Trophoblast cell (in vitro differentiated cells and primary cell): ENCODE data around the gene LDAH.
A peak's percentile ranks its signal among the peaks of the same experiment; 100 is the strongest.

Experiments
- DNase-seq, 2 donors: peaks; one replicate each; pipeline ENCODE4 v3.0.0-alpha.2; 2016
- H2AFZ ChIP-seq: 2 replicates; pipeline ENCODE4 v1.6.1; 2013; ENCODE audit warnings: low read length, moderate library complexity, mild to moderate bottlenecking; ENCODE audit not compliant: insufficient read depth, poor library complexity
- H2AK5ac ChIP-seq: 2 replicates; pipeline ENCODE4 v1.6.1; 2013; ENCODE audit warnings: mild to moderate bottlenecking, low read length
- H2BK120ac ChIP-seq: 2 replicates; pipeline ENCODE4 v1.6.1; 2013; ENCODE audit warnings: low read length, mild to moderate bottlenecking, moderate library complexity; ENCODE audit not compliant: insufficient read depth, poor library complexity
- H2BK12ac ChIP-seq: 2 replicates; pipeline ENCODE4 v1.6.1; 2013; ENCODE audit warnings: mild to moderate bottlenecking, low read length, moderate library complexity
- H2BK5ac ChIP-seq: 2 replicates; pipeline ENCODE4 v1.6.1; 2013; ENCODE audit warnings: low read length, low read depth, moderate library complexity, mild to moderate bottlenecking; ENCODE audit not compliant: poor library complexity
- H3K14ac ChIP-seq: 2 replicates; pipeline ENCODE4 v1.6.1; 2013; ENCODE audit warnings: mild to moderate bottlenecking, low read length
- H3K18ac ChIP-seq: 2 replicates; pipeline ENCODE4 v1.6.1; 2013; ENCODE audit warnings: mild to moderate bottlenecking, low read length
- H3K23ac ChIP-seq: 2 replicates; pipeline ENCODE4 v1.6.1; 2013; ENCODE audit warnings: low read length
- H3K27ac ChIP-seq: 2 replicates; pipeline ENCODE4 v1.5.1; 2013; ENCODE audit warnings: low read depth, mild to moderate bottlenecking, inconsistent platforms, low read length, moderate library complexity
- H3K27me3 ChIP-seq: 2 replicates; pipeline ENCODE4 v1.6.1; 2013; ENCODE audit warnings: inconsistent platforms, mild to moderate bottlenecking, low read length, moderate library complexity; ENCODE audit not compliant: insufficient read depth
- H3K36me3 ChIP-seq, 2 experiments: 1 replicate in 1 of 2; 2 replicates in 1 of 2; pipeline ENCODE4 v1.6.1; 2013; ENCODE audit warnings: low read length in 2 of 2, mild to moderate bottlenecking in 2 of 2, moderate library complexity in 1 of 2; ENCODE audit not compliant: insufficient read depth in 2 of 2, control insufficient read depth in 1 of 2
- H3K4ac ChIP-seq: 2 replicates; pipeline ENCODE4 v1.6.1; 2013; ENCODE audit warnings: low read depth, mild to moderate bottlenecking, low read length, moderate library complexity
- H3K4me1 ChIP-seq, 2 experiments: 1 replicate in 1 of 2; 2 replicates in 1 of 2; pipeline ENCODE4 v1.6.1; 2013; ENCODE audit warnings: low read length in 2 of 2, mild to moderate bottlenecking in 2 of 2, moderate library complexity in 1 of 2; ENCODE audit not compliant: insufficient read depth in 2 of 2, control insufficient read depth in 1 of 2
- H3K4me2 ChIP-seq: 2 replicates; pipeline ENCODE4 v1.6.1; 2013; ENCODE audit warnings: inconsistent platforms, mild to moderate bottlenecking, low read length, moderate library complexity
- H3K4me3 ChIP-seq: 2 replicates; pipeline ENCODE4 v1.5.1; 2013; ENCODE audit warnings: mild to moderate bottlenecking, low read depth, low read length, inconsistent platforms
- H3K79me1 ChIP-seq: one replicate; pipeline ENCODE4 v1.6.1; 2013; ENCODE audit warnings: low read length
- H3K79me2 ChIP-seq: 2 replicates; pipeline ENCODE4 v1.6.1; 2013; ENCODE audit warnings: low read length, mild to moderate bottlenecking; ENCODE audit not compliant: control insufficient read depth, insufficient read depth, poor library complexity
- H3K9ac ChIP-seq: 2 replicates; pipeline ENCODE4 v1.6.1; 2013; ENCODE audit warnings: mild to moderate bottlenecking, low read length
- H3K9me3 ChIP-seq: 2 replicates; pipeline ENCODE4 v1.6.1; 2013; ENCODE audit warnings: low read depth, mild to moderate bottlenecking, control low read depth, inconsistent platforms, low read length; ENCODE audit not compliant: insufficient read depth
- H4K12ac ChIP-seq: 2 replicates; pipeline ENCODE4 v1.6.1; 2013; ENCODE audit warnings: low read depth, mild to moderate bottlenecking, low read length, moderate library complexity
- H4K8ac ChIP-seq: 2 replicates; pipeline ENCODE4 v1.6.1; 2013; ENCODE audit warnings: low read depth, mild to moderate bottlenecking, low read length, moderate library complexity
- H4K91ac ChIP-seq: one replicate; pipeline ENCODE4 v1.6.1; 2013; ENCODE audit warnings: low read depth, mild to moderate bottlenecking, low read length, moderate library complexity
- WGBS: extraction: QIAGEN DNeasy Blood & Tissue Kit; methylation state at CpG from one replicate; pipeline ENCODE4 v1.1.7; 2013; ENCODE audit warnings: missing lambda C conversion rate; ENCODE audit not compliant: insufficient read length, insufficient coverage; ENCODE audit errors: extremely low coverage; 5-methylcytosine and 5-hydroxymethylcytosine counted together

LDAH gene

DNA sequence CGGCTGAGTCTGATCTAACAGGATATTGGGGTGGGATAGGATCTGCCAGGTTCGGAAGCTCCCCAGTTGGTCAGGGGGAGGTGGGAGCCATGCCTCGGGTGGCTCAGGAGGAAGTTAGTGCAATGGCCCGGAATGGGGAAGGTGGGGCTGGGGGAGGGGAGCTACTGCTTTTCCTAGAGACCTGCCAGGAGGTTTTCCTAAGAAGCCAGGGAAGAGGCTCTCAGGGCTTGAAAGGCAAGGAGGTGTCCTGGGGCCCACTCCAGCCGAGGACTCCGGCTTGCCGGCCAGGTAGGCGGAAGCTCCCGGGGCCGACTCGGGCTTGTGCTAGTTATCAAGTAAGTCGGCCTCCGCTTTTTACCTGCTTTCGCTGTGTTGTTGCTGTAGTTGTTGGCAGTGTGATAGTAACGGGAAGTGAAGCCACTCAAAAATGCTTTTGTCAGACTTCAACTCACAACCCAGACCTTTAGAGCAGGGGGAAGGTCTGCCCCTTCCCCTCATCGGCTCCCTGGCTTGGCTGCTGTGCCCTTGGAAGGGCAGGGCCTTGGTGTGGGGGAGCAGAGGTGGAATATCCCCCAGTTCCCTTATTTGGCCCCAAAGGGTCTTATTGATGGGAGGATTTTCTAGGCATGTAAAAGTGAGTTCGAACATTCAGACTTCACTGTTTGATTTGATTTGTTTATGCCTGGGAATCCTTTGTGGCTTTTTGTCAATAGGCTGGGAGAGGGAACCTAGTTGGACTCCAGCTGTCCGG is 150.5 kb downstream of the LDAH start:
- no peak overlapping the region for H3K4me3 ChIP-seq
- H3K4ac ChIP-seq = no peak overlapping the region
- no CpG with 5 or more reads among the region's 18 CpGs for WGBS
- H3K79me1 ChIP-seq = no peaks in the 10 kb centered on the region
- no peak overlapping the region for H4K12ac ChIP-seq
- H3K9me3 ChIP-seq = peaks cover 11% of the 10 kb centered on the region
- no peak overlapping the region for H4K91ac ChIP-seq
- H3K23ac ChIP-seq = no peak overlapping the region
- H3K9ac ChIP-seq = no peak overlapping the region
- peaks cover 10 to 20% of the 10 kb centered on the region in 2 experiments for H3K4me1 ChIP-seq
- no peak overlapping the region for H3K4me2 ChIP-seq
- no peaks in the 10 kb centered on the region for H3K79me2 ChIP-seq
- no peak overlapping the region for H4K8ac ChIP-seq
- no peak overlapping the region for H3K14ac ChIP-seq
- H2BK12ac ChIP-seq = no peak overlapping the region
- H3K36me3 ChIP-seq = no peaks in the 10 kb centered on the region
- H2AFZ ChIP-seq = no peak overlapping the region
- no peak for DNase-seq
- no peak overlapping the region for H2BK120ac ChIP-seq
- no peak overlapping the region for H2AK5ac ChIP-seq
- no peak overlapping the region for H3K18ac ChIP-seq
- peaks cover 56% of the 10 kb centered on the region for H3K27me3 ChIP-seq
- no peak overlapping the region for H2BK5ac ChIP-seq
- H3K27ac ChIP-seq = no peak overlapping the region

DNA sequence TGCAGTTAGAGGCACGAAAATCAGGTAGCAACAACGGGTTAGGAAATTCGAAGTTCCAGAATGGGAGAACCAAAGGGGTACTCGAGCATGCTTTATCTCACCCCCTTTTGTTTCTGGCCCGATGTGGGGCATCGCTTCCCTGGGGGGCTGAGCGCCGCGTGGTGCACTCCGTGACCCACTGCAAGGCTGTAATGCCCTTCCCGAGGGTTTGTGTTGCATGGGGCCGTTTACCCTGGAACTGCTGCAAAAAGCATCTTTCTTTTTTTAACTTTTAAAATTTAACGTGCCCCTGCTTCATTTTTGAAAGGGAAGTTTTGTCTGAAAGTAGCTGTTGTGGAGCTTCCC is 151.2 kb downstream of the LDAH start:
- no peak overlapping the region for H4K12ac ChIP-seq
- H3K27ac ChIP-seq = no peak overlapping the region
- H3K23ac ChIP-seq = no peak overlapping the region
- no peak overlapping the region for H3K18ac ChIP-seq
- H3K4me3 ChIP-seq = no peak overlapping the region
- H2AFZ ChIP-seq = no peak overlapping the region
- WGBS = no CpG with 5 or more reads among the region's 13 CpGs
- H3K27me3 ChIP-seq = peaks cover 58% of the 10 kb centered on the region
- H2BK12ac ChIP-seq = no peak overlapping the region
- H3K9me3 ChIP-seq = peaks cover 11% of the 10 kb centered on the region
- no peak overlapping the region for H2BK5ac ChIP-seq
- H4K91ac ChIP-seq = no peak overlapping the region
- no peak for DNase-seq
- no peak overlapping the region for H3K9ac ChIP-seq
- H3K4ac ChIP-seq = no peak overlapping the region
- no peak overlapping the region for H2BK120ac ChIP-seq
- no peak overlapping the region for H3K4me2 ChIP-seq
- H3K4me1 ChIP-seq = peaks cover 10 to 19% of the 10 kb centered on the region in 2 experiments
- no peaks in the 10 kb centered on the region for H3K79me2 ChIP-seq
- no peaks in the 10 kb centered on the region for H3K79me1 ChIP-seq
- H4K8ac ChIP-seq = no peak overlapping the region
- H2AK5ac ChIP-seq = no peak overlapping the region
- no peaks in the 10 kb centered on the region for H3K36me3 ChIP-seq
- no peak overlapping the region for H3K14ac ChIP-seq

DNA sequence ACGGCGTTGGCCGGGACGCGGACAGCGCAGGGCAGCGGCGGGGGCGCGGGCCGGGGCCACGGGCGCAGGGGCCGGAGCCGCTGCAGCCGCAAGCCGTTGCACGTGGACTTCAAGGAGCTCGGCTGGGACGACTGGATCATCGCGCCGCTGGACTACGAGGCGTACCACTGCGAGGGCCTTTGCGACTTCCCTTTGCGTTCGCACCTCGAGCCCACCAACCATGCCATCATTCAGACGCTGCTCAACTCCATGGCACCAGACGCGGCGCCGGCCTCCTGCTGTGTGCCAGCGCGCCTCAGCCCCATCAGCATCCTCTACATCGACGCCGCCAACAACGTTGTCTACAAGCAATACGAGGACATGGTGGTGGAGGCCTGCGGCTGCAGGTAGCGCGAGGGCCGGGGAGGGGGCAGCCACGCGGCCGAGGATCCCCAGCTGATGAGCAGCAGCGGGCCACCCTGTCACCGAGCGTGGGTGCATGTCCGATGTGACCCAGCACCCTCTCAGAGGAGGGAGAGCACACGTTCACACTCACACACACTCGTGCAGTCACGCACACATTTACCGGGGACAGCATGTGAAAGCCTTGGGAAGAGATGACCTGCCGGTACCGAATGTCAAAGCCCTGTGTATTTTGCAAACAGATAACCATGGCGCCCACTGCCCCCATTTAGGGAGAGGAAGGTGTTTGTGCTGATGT is 151.7 kb downstream of the LDAH start:
- Histone ChIP-seq H3K23ac (no peak overlapping the region), H2BK12ac (no peak overlapping the region), H3K18ac (no peak overlapping the region), H3K4me3 (no peak overlapping the region), H3K4ac (no peak overlapping the region), H3K79me2 (no peaks in the 10 kb centered on the region), H3K27me3 (peaks cover 64% of the 10 kb centered on the region), H2BK5ac (no peak overlapping the region), H2BK120ac (no peak overlapping the region), H3K36me3 (no peaks in the 10 kb centered on the region), H3K79me1 (no peaks in the 10 kb centered on the region), H3K4me1 (peaks cover 11 to 20% of the 10 kb centered on the region in 2 experiments), H4K91ac (no peak overlapping the region), H4K12ac (no peak overlapping the region), H3K4me2 (peak overlapping the region; percentile 35), H4K8ac (no peak overlapping the region), H3K14ac (no peak overlapping the region), H3K9ac (no peak overlapping the region), H3K27ac (no peak overlapping the region), H2AK5ac (no peak overlapping the region), H3K9me3 (peaks cover 11% of the 10 kb centered on the region), H2AFZ (no peak overlapping the region)
- no peak for DNase-seq
- no CpG with 5 or more reads among the region's 60 CpGs for WGBS

GRCh38 chr2:20670315-20671035 is 152.4 kb downstream of the LDAH start:
- Histone ChIP-seq H3K27me3 (peaks cover 71% of the 10 kb centered on the region), H3K4ac (no peak overlapping the region), H3K4me3 (no peak overlapping the region), H3K18ac (no peak overlapping the region), H2AFZ (no peak overlapping the region), H4K91ac (no peak overlapping the region), H3K36me3 (no peaks in the 10 kb centered on the region), H3K9me3 (peaks cover 13% of the 10 kb centered on the region), H3K23ac (no peak overlapping the region), H3K9ac (no peak overlapping the region), H4K8ac (no peak overlapping the region), H3K14ac (no peak overlapping the region), H3K27ac (no peak overlapping the region), H2BK120ac (no peak overlapping the region), H3K4me1 (peaks cover 12 to 26% of the 10 kb centered on the region in 2 experiments), H3K79me2 (no peaks in the 10 kb centered on the region), H2AK5ac (no peak overlapping the region), H2BK5ac (no peak overlapping the region), H2BK12ac (no peak overlapping the region), H3K79me1 (no peaks in the 10 kb centered on the region), H4K12ac (no peak overlapping the region), H3K4me2 (peak overlapping the region; percentile 35)
- WGBS = no CpG with 5 or more reads among the region's 83 CpGs
- no peak for DNase-seq
